AG08396 (cell line): ENCODE results near the gene RHEBL1.

Experiments used
- DNase-seq: peaks from one replicate; pipeline ENCODE4 v3.0.0; 2012; ENCODE audit warnings: low spot score, mixed read lengths

Gene RHEBL1

DNA sequence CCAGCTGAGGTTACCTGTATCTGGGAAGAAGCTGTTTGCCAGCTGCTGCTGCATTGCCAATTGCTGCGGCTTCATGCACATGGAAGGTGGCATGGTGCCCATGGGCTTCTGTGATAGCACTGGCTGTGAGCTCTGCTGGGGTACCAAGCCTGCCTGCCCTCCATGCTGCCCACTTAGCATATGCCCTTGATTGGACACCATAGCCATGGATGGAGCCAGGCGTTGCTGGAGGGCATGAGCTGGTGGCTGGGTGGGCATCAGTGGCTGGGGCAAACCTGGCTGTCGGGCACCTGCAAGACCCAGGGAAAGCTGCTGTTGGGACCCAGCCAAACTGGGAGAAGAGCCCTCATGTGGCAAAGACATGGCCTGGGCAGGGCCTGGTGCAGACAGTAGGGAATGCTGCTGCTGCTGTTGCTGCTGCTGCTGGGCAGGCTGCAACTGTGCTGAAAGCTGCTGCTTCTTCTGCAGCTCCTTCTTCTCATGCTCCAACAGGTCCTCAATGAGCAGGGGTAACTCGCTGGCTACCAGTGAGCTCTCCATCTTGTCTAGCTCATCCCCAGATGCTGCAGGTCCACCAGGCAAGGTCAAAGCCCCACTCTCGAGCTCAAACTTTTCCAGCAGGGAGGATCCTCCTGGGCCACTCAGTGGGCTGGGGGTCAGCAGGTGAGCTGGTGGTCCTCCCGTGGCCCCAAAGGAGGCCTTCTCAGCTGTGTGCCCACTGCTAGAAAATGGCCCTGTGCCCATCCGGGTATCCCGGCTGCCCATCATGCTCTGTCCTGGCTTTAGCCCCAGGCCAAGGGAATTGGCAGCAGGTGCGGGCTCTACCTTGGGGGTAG is 32.5 kb downstream of the RHEBL1 start:
- DNase-seq, result no peak

DNA sequence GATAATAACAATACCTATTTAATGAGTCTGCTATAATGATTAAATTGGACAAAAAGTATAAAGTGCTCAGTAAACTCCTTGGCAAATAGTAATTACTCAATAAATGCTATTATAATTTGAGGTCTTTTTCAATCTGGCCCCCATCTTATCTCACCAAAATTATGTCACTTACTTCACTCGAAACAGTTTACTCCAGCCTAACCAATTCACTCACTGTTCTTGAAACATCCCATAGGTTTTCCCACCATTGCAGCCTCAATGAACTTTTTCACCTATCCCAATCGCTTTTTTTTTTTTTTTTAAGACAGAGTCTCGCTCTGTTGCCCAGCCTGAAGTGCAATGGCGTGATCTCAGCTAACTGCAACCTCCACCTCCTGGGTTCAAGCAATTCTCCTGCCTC is 33.8 kb downstream of the RHEBL1 start:
- no peak for DNase-seq

DNA sequence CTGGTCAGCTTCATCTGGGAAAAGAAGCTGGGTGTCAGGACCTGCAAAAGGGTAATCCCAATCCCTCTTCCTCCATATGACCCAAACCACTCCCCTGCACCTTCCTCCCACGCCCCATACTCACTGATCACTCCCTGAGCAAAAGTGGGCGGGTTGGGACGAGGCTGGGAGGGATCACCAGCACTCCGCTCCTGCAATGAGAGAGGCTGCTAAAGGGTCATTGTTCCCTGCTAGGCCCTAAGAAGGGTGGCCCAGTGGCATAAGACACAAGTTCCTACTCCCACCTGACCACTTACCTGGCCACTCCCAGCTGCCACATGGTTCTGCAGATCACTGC is 35.5 kb downstream of the RHEBL1 start:
- DNase-seq, result no peak

DNA sequence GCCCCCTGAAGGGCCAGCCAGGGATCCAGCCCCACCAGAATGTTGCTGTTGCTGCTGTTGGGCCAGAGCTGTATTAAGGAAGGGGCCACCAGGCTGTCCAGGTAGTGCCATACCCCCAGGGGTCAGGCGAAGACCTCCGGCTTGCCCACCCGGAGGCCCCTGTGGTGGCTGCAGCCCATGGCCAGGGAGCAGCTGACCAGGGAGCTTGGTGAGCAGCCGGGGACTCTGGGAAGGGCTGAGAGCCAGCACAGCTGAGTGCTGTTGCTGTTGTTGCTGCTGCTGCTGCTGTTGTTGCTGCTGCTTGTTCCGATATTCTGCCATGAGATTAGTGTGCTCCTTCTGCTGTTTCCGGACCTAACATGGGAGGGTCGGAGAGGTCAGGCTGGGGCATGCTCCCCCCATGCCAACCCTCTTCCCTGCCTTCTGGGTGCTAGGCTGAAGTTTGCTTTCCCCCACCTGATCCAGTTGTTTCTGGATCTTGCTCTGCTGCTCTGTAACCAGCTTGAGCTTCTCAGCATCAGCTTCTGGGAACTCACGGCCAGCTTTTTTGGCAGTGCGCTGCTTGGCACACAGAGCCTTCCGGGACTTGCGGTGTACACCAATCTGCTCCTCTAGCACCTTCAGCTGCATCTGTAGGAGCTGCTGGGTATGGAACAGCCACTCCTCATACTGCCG is 36.0 kb downstream of the RHEBL1 start:
- no peak for DNase-seq

DNA sequence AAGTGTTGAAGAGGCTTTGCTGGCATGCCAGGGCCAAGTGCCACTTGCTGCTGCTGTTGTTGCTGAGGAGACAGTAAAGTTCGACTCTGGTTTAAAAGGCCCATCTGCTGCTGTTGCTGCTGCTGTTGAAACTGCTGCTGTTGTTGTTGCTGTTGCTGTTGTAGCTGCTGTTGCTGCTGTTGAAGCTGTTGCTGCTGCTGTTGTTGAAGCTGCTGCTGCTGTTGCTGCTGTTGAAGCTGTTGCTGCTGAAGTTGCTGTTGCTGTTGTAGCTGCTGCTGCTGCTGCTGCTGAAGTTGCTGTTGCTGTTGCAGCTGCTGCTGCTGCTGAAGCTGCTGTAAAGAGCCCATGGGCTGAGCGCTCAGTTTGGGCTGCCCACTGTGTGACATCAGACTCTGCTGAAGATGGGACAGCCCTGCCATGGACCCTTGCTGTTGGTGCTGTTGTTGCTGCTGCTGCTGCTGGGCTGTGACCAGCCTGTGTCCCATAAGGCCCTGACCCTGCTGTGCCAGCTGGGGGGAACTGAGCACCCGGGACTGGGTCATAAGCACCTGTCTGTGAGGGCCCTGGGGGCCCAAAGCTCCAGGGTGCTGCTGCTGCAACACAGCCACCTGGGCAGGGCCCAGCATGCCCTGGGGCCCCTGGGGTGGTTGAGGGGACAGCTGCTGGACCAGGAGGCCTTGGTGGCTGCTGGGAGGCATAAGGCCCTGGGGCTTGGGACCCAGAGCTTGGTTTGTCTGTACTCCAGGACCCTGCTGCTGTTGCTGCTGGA is 36.9 kb downstream of the RHEBL1 start:
- no peak for DNase-seq

GRCh38 chr12:49032276-49032675 is 37.5 kb downstream of the RHEBL1 start:
- DNase-seq, result no peak

GRCh38 chr12:49031573-49032161 is 38.1 kb downstream of the RHEBL1 start:
- no peak for DNase-seq

- no peak for DNase-seq
Measured at GRCh38 chr12:49030714-49031572, 38.8 kb downstream of the RHEBL1 start.

DNA sequence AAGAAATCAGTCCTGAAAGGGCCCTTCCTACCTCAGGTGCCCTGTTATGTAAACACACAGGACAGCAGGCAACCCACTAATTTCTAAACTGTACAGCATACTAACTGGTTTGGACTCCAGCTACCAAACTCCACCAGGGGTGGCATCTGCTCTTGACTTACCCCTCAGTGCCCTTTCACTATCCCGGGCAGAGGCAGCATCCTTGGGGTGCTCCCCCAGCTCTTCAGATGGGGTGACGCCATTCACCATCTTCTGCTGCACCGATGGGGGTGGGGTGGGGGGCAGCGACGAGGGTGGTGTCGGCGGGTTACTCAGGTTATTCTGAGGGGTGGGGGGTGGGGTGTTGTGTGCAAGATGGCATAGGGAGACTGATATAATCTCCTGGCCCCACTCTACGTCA is 39.7 kb downstream of the RHEBL1 start:
- no peak for DNase-seq

DNA sequence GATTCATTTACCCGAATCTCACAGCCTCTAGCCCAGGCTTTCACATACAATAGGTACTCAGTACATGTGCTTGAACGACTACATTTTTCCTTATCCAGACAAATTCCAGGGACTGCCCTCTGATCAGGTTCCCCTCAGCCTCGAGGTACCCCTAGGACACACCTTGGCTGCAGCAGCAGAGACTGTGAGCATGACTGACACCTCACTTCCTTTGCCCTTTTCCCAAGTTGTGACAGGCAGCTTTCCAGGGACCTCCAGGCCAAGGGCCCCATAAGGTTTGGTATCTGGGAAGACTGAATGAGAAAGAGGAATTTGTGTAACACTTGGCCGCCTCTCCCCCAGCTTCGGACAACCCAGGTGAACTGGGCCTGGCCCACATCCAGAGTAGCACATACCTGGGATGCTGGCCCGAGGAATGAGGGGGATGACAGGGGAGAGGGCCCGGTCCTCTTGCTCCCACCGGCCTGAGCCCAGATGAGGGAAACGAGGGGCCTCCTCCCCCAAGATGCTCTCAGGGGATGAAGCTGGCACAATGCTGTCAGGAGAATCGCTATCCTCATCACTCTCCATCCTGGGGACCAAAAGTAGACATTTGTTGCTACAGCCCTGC is 41.0 kb downstream of the RHEBL1 start:
- no peak for DNase-seq

DNA sequence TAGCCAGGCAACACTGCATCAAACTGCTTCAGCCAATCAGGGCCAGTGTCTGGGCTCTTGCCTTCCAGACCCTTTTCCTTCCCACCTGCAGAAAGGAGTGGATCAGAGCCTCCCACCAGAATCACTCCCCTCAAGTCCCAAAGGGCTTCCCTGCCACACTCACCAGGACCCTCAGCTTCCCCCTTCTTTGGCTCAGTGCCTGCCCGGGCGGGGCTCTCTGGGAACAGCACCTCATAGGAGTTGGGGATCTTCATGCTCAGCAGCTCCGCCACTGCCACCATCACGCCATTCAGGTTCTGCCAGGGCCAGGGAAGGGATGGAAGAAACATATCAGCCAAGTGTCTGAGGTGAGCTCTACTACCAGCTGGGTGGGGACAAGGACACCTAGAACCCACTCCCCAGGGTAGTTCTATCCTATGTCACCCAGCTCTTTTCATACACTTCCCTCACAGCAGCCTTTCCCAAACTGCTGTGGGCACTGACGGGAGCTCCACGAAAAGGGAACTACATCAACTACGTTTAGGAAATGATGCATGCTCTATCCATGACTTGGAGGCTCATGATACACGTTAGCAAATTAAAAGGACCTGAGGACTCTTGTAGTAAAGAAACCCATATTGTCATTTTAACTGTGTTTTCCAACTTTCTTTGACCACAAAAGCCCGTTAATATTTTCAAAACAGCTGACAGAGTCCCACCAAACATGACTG is 41.8 kb downstream of the RHEBL1 start:
- DNase-seq, result no peak

GRCh38 chr12:49026678-49027480 is 42.9 kb downstream of the RHEBL1 start:
- no peak for DNase-seq

- no peak for DNase-seq
Measured at GRCh38 chr12:49026101-49026500, 43.7 kb downstream of the RHEBL1 start.

- DNase-seq, result no peak
Measured at GRCh38 chr12:49025463-49025862, 44.3 kb downstream of the RHEBL1 start.

- no peak for DNase-seq
Measured at GRCh38 chr12:49024543-49024942, 45.2 kb downstream of the RHEBL1 start.

DNA sequence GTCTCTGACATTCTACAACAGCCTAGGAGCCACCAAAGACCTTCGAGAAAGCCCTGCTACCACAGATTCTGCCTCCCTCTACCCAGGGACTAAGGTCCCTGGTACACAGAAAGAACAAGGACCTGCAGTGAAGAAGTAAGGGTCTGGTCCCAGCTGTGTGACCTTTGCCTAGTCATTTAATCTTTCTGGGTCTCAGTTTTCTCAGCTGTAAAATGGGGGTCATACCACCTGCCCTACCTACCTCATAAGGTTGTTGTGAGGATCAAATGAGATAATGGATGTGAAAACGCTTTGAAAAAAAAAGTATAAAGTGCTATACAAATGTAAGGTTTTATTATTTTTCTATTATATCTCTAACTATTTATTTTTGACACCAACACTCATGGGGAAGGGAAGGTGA is 46.0 kb downstream of the RHEBL1 start:
- no peak for DNase-seq

DNA sequence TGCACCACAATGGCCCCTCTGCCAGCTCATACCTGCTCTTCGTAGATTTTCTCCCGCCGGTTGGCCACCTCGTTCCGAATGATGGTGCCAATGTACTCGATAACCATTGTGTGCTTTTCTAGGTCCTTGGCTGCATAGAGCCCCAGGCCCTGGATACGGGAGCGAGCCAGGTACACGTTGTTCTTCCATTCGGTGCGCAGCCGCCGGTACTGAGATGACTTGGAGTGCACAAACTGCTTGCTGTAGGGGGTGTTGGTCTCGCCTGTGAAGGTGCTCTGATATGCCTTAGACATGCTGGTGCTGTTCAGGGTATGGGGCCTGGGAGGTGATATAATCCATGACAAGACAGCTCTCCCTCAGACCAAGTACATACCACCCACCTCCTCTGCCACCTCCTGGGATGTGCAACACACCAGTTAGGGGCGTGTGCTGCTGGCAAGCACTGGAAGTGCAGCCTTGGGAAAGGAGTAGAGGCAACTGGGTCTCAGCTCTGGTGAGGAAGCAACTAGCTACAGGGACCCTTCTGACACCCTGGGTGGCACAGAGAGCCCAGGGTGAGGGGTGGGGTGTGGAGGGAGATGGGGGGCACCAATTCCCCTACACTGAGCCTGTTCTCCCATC is 47.1 kb downstream of the RHEBL1 start:
- no peak for DNase-seq

DNA sequence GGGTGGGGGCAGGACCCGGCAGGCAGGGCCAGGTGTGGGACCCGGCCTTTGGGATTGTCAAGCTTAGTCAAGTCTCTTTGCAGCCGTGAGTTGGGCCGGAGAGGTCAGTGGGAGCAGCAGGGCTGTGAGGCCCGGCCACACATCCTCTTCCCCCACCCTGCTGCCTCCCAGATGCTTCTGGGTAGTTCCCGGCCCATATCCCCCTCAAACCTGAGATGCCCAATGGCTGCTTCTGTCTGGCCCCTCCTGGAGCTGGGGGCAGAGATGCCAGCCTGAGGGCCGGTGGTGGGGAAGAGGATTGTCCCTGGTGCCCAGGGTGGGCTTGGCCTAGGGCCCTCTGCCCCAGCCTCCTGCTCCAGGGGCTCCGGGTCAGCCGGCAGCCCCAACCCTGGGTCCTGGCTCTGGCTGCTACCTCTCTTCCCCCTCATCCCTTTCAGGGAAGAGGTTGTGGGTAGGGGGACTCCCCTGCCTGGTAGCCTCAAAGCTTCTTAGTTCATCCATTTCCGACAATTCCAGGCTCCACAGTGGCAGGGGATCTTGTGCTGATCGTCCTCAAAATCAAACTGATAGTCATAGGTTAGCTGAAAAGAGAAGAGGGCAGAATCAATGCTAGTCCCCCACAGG is 48.4 kb downstream of the RHEBL1 start:
- no peak for DNase-seq

GRCh38 chr12:49020441-49020840 is 49.3 kb downstream of the RHEBL1 start:
- DNase-seq, result no peak
